Gastroesophageal sphincter (tissue), 4 donors: ENCODE results near the gene APOL3. TPM values are rescaled to one million over a fixed set of nuclear protein-coding genes. Genes with fewer than 3 reads are reported as not detected.

Source experiments
- ATAC-seq: fragments of 150-250 bp; one replicate; pipeline ENCODE4 v1.9.1; 2016; ENCODE audit warnings: mild to moderate bottlenecking, moderate library complexity
- H3K27ac ChIP-seq, 4 donors: fragments of 200-600 bp; sonication (generic) in 3 of 4; 1 replicate in 3 of 4; 2 replicates in 1 of 4; pipeline ENCODE4 v1.5.1; 2016 to 2019
- H3K27me3 ChIP-seq: fragments of 200-600 bp; sonication (generic); one replicate; pipeline ENCODE4 v1.5.1; 2019
- H3K36me3 ChIP-seq, 2 donors: fragments of 200-600 bp; sonication (generic); one replicate each; pipeline ENCODE4 v1.5.1; 2019; ENCODE audit warnings: control low read depth in 1 of 2
- H3K4me1 ChIP-seq, 3 donors: fragments of 200-600 bp; sonication (generic); 1 replicate in 2 of 3; 2 replicates in 1 of 3; pipeline ENCODE4 v1.5.1; 2016 to 2019; ENCODE audit warnings: control low read depth in 2 of 3
- H3K4me3 ChIP-seq, 2 donors: fragments of 200-600 bp; sonication (generic); one replicate each; pipeline ENCODE4 v1.5.1; 2019; ENCODE audit warnings: mild to moderate bottlenecking in 1 of 2, moderate library complexity in 1 of 2
- H3K9me3 ChIP-seq, 3 donors: fragments of 200-600 bp; sonication (generic); one replicate each; pipeline ENCODE4 v1.5.1; 2017 to 2019; ENCODE audit warnings: control low read depth in 2 of 3
- CTCF ChIP-seq, 4 experiments: fragments of 200-600 bp in 2 of 4; fragments of 450-650 bp in 2 of 4; sonication (generic) in 1 of 4; IDR thresholded peaks; one replicate each; pipeline ENCODE4 v1.5.1; 2017 to 2019; ENCODE audit warnings: antibody characterized with exemption in 4 of 4, mild to moderate bottlenecking in 2 of 4, moderate library complexity in 2 of 4
- EP300 ChIP-seq: sonication (generic); formaldehyde crosslinking; IDR thresholded peaks from one replicate; pipeline ENCODE4 v1.6.1; 2017; ENCODE audit warnings: antibody characterized with exemption, mild to moderate bottlenecking
- POLR2A ChIP-seq, 2 donors: fragments of 450-650 bp; IDR thresholded peaks; one replicate each; pipeline ENCODE4 v1.6.1; 2017; ENCODE audit warnings: antibody characterized with exemption in 2 of 2, mild to moderate bottlenecking in 2 of 2, moderate library complexity in 1 of 2
- POLR2AphosphoS5 ChIP-seq: sonication (generic); formaldehyde crosslinking; IDR thresholded peaks from one replicate; pipeline ENCODE4 v1.6.1; 2017; ENCODE audit warnings: antibody characterized with exemption
- WGBS, 2 donors: methylation state at CpG; one replicate each; pipeline ENCODE4 v1.1.5; 2018; ENCODE audit warnings: low coverage in 1 of 2; 5-methylcytosine and 5-hydroxymethylcytosine counted together
- total RNA-seq, 4 donors: library from RNA; depleted of rRNA; stranded (reverse); fragments of >200 nt; gene quantifications; one replicate each; pipeline ENCODE4 v1.1.0, GENCODE V29; 2016

Gene APOL3
- total RNA-seq, 4 donors from 2014 or later: 35.5 to 80.5 (median 41.6) TPM

DNA sequence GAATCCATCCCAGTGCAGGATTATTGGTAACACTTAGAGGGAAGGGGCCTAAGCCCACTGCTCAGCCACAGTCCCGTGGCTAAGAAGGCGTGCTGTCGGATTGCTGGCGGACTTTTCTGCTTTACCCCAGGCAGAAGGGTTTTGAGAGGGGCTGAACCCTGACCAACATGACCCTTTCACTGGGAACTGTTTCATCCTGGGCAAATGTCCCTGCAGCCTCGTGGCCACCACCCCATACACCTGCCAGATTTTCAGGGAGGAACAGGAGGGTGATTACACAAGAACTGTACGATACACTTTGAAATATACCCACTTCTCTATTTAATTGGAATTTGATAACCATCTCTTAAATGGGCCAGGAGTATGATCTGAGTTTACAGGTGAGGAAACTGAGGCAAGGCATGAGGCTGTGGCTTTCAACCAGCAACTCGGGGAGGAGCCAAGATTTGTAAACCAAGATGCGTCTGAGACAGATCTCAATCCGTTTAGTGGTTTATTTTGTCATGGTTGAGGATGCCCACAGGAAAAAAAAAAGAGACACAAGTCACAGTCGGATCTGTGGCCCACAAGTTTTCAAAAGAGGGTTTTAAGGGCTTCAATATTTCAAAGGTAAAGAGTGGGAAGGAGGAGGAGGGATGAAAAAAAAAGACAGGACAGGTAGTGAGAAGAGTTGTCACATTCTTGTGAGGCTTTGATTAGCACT, 6.1 kb upstream of the APOL3 start:
- Histone ChIP-seq H3K9me3 (no peaks in the 10 kb centered on the region), H3K36me3 (no peaks in the 10 kb centered on the region), H3K4me3 (no peak overlapping the region), H3K4me1 (peaks cover 0 to 19% (median 0%) of the 10 kb centered on the region in 3 donors), H3K27ac (no peak overlapping the region), H3K27me3 (no peaks in the 10 kb centered on the region)
- no peak for TF ChIP-seq CTCF (IDR thresholded peaks at IDR 0.05)
- TF ChIP-seq POLR2A (IDR thresholded peaks at IDR 0.05): no peak
- no peak for TF ChIP-seq EP300
- no peak for TF ChIP-seq POLR2AphosphoS5
- ATAC-seq: no peak
- WGBS, 2 donors: 76 to 85% methylated on average over 5 to 8 of the region's 10 CpGs

- Histone ChIP-seq H3K36me3 (no peaks in the 10 kb centered on the region), H3K4me1 (peaks cover 0 to 24% (median 0%) of the 10 kb centered on the region in 3 donors), H3K27ac (no peak overlapping the region), H3K27me3 (no peaks in the 10 kb centered on the region), H3K9me3 (no peaks in the 10 kb centered on the region), H3K4me3 (no peak overlapping the region)
- 100% methylated on average over 1 to 3 of the region's 3 CpGs for WGBS, 2 donors
- ATAC-seq: no peak
- TF ChIP-seq EP300 (no peak), POLR2AphosphoS5 (no peak), CTCF (IDR thresholded peaks at IDR 0.05) (no peak), POLR2A (IDR thresholded peaks at IDR 0.05) (no peak)
Observed at GRCh38 chr22:36166086-36166485, 5.5 kb upstream of the APOL3 start.

- 92 to 94% methylated on average over 2 of the region's 2 CpGs for WGBS, 2 donors
- TF ChIP-seq POLR2A (IDR thresholded peaks at IDR 0.05) (no peak), EP300 (no peak), CTCF (IDR thresholded peaks at IDR 0.05) (no peak), POLR2AphosphoS5 (no peak)
- Histone ChIP-seq H3K4me1 (peaks cover 0 to 34% (median 4%) of the 10 kb centered on the region in 3 donors), H3K27me3 (no peaks in the 10 kb centered on the region), H3K9me3 (no peaks in the 10 kb centered on the region), H3K36me3 (no peaks in the 10 kb centered on the region), H3K27ac (no peak overlapping the region), H3K4me3 (no peak overlapping the region)
- no peak for ATAC-seq
Observed at GRCh38 chr22:36165141-36165540, 4.6 kb upstream of the APOL3 start.

DNA sequence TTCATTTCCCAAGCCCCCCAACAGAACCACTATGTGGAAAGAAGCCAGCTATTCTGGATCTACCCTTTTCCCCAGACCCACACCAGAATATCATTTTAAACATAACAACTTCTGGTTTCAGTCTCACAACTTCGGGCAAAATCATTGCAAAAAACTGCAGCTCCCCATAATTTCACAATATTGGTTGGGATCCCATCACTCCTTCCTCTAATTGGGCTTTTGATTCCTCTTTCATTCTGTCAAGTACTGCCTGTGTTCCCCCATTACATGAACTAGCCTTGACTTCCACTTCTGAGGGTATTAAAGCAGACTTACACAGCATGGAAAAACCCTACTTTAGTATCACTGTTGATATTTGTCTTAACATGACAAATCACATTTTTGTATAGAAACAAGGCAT, 4.1 kb upstream of the APOL3 start:
- 93 to 100% methylated on average over 1 of the region's 1 CpG for WGBS, 2 donors
- Histone ChIP-seq H3K4me3 (no peak overlapping the region), H3K27ac (no peak overlapping the region), H3K9me3 (no peaks in the 10 kb centered on the region), H3K27me3 (no peaks in the 10 kb centered on the region), H3K36me3 (no peaks in the 10 kb centered on the region), H3K4me1 (peaks cover 0 to 38% (median 4%) of the 10 kb centered on the region in 3 donors)
- no peak for ATAC-seq
- no peak for TF ChIP-seq POLR2AphosphoS5
- TF ChIP-seq EP300: no peak
- no peak for TF ChIP-seq CTCF (IDR thresholded peaks at IDR 0.05)
- no peak for TF ChIP-seq POLR2A (IDR thresholded peaks at IDR 0.05)

DNA sequence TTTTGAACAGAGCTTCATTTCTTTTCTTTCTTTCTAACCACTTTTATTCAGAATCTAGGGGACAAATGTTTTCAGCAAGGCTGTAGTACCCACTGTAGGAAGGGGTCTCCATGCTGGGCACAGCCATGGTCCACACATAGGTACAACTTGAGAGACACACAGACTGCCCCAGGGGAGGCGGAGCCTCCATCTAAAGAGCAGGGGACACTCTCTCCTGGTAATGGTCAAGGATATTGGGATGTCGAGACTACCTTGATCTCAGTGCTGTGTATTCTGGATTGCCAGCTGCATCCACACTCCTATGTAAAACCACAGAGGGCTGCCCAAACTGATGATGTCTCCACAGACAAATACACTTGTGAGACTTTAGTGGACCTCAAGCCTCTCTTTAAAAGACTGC, 2.9 kb upstream of the APOL3 start:
- peaks cover 0 to 49% (median 4%) of the 10 kb centered on the region in 3 donors for H3K4me1 ChIP-seq
- no peaks in the 10 kb centered on the region for H3K9me3 ChIP-seq
- no peaks in the 10 kb centered on the region for H3K36me3 ChIP-seq
- no peak for ATAC-seq
- TF ChIP-seq POLR2AphosphoS5 (no peak), EP300 (no peak)
- no peaks in the 10 kb centered on the region for H3K27me3 ChIP-seq
- 67 to 100% methylated on average over 1 of the region's 2 CpGs for WGBS, 2 donors
- H3K4me3 ChIP-seq: no peak overlapping the region
- no peak overlapping the region for H3K27ac ChIP-seq
